Measurements from ENCODE around the gene PTBP2. TPM values are rescaled to one million over a fixed set of nuclear protein-coding genes. Genes with fewer than 3 reads are reported as not detected.

Gene PTBP2
- total RNA-seq, 2 experiments from 2014 or later, result 12.4 TPM

DNA sequence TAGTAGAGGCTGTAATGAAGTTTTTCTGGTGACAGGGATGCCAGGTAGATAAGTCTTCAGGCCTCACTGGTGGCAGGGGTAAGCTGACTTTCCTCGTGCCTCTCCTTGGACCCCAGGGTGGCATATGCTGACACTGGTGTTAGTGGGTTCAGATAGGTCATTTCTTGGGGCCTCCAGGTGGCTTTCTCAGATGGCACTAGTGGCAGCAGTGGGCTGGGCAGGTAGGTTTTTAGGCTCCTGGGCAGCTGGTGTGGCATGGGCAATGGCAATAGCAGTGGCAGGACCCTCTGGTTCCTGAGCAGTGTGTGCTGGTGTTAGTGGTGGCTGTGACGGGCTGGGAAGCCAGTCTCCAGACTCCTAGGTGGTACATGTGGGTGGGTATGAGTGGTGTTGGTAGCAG is 140.3 kb downstream of the PTBP2 start:
- H3K36me3 Mint-ChIP-seq (ENCODE audit: low read depth), result no peaks in the 10 kb centered on the region
- H3K4me1 Mint-ChIP-seq (ENCODE audit: low read depth), result no peaks in the 10 kb centered on the region
- no peak overlapping the region for H3K4me3 Mint-ChIP-seq
- ChIA-PET CTCF (no interaction called here), POLR2A (no interaction called here)
- TF ChIP-seq, protein P1, sequence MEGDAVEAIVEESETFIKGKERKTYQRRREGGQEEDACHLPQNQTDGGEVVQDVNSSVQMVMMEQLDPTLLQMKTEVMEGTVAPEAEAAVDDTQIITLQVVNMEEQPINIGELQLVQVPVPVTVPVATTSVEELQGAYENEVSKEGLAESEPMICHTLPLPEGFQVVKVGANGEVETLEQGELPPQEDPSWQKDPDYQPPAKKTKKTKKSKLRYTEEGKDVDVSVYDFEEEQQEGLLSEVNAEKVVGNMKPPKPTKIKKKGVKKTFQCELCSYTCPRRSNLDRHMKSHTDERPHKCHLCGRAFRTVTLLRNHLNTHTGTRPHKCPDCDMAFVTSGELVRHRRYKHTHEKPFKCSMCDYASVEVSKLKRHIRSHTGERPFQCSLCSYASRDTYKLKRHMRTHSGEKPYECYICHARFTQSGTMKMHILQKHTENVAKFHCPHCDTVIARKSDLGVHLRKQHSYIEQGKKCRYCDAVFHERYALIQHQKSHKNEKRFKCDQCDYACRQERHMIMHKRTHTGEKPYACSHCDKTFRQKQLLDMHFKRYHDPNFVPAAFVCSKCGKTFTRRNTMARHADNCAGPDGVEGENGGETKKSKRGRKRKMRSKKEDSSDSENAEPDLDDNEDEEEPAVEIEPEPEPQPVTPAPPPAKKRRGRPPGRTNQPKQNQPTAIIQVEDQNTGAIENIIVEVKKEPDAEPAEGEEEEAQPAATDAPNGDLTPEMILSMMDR (IDR thresholded peaks at IDR 0.05), result no peak
- peaks cover 5% of the 10 kb centered on the region for H3K27me3 Mint-ChIP-seq
- intact Hi-C loops (cut with micrococcal nuclease), result no loop called here
- ATAC-seq, result no peak
- no peaks in the 10 kb centered on the region for H3K9me3 Mint-ChIP-seq
- no peak overlapping the region for H3K27ac Mint-ChIP-seq
- no peak for DNase-seq

DNA sequence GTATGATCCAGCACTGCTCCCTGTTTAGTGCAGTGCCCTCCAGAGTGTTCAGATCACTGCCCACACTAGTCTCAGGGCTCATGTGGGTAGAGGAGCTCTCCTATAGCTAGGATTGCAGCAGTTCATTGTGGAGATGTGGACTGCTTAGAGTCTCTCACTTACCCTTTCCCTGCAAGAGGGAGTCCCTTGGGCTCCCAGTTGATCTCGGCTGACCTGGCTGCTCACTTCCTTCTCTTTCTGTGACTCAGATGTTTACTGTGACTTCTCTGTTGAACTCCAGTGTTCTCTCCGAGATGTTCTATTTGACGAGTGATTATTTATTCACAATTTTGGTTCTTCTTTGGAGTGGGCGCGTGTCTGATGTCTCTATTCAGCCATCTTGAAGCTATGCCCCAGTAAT is 141.9 kb downstream of the PTBP2 start:
- H3K36me3 Mint-ChIP-seq (ENCODE audit: low read depth), result no peaks in the 10 kb centered on the region

More for the DNA sequence above, 141.9 kb downstream of the PTBP2 start:
- no peak overlapping the region for H3K27ac Mint-ChIP-seq
- CTCF ChIA-PET, result no interaction called here
- peaks cover 5% of the 10 kb centered on the region for H3K27me3 Mint-ChIP-seq
- intact Hi-C loops (cut with micrococcal nuclease), result no loop called here
- H3K9me3 Mint-ChIP-seq, result no peaks in the 10 kb centered on the region
- TF ChIP-seq, protein P1 (IDR thresholded peaks at IDR 0.05), result no peak
- ATAC-seq (no peak), DNase-seq (no peak)
- H3K4me1 Mint-ChIP-seq (ENCODE audit: low read depth), result no peaks in the 10 kb centered on the region
- no peak overlapping the region for H3K4me3 Mint-ChIP-seq
- POLR2A ChIA-PET, result no interaction called here
